ENCODE measurements around the gene PFDN4.

DNA sequence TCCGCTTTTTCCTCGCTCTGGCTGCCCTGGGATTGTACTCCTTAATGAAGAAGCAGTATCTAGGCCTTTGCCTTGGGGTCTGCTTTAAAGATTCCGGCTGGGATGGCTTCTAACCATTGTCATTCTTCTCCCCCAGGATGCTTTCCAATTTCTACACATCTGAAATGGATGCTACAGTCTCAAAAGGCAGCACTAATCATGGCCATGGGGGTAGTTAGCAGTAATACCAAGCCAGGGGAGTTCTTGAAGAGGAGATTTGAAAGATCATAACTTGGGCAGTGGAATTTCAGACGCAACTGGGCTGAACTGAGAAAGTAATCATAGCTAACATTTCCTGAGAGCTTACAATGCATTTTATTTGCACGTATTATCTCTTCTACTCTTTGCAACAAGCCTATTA is 3.4 kb upstream of the PFDN4 start:
- TF ChIP-seq CTCF (IDR thresholded peaks at IDR 0.05; ENCODE audit: low read depth, low read length, poor library complexity, severe bottlenecking) (no peak), EZH2phosphoT487 (IDR thresholded peaks at IDR 0.05; ENCODE audit: borderline replicate concordance, low read length) (no peak)
